Activated CD4-positive, alpha-beta T cell treated with anti-CD3 and anti-CD28 coated beads for 48 hours (primary cell): Measurements from ENCODE around the gene CPLX1.
"Not testable (repeated sequence)": the region's sequence is repeated elsewhere in the genome, so short reads cannot be mapped to it uniquely, and the experiment has no call there.

Experiments used
- DNase-seq: peaks from one replicate; pipeline ENCODE4 v3.0.0-alpha.2; 2020

CPLX1 gene

GRCh38 chr4:818106-818921, 7.6 kb downstream of the CPLX1 start:
- DNase-seq, result no peak

GRCh38 chr4:815464-816146, 10.3 kb downstream of the CPLX1 start:
- DNase-seq, result no peak

- no peak for DNase-seq
Observed at GRCh38 chr4:814312-814850, 11.5 kb downstream of the CPLX1 start.

GRCh38 chr4:813900-814299, 12.0 kb downstream of the CPLX1 start:
- no peak for DNase-seq

GRCh38 chr4:808860-809570, 16.9 kb downstream of the CPLX1 start:
- DNase-seq, result no peak

GRCh38 chr4:807792-808191, 18.1 kb downstream of the CPLX1 start:
- DNase-seq, result no peak

GRCh38 chr4:806979-807378, 18.9 kb downstream of the CPLX1 start:
- DNase-seq, result not testable (repeated sequence)

- no peak for DNase-seq
Observed at GRCh38 chr4:804804-805203, 21.1 kb downstream of the CPLX1 start.

- DNase-seq, result no peak
Observed at GRCh38 chr4:803884-804283, 22.0 kb downstream of the CPLX1 start.

GRCh38 chr4:801436-802124, 24.3 kb downstream of the CPLX1 start:
- no peak for DNase-seq

- no peak for DNase-seq
Observed at GRCh38 chr4:797066-797465, 28.9 kb downstream of the CPLX1 start.

- DNase-seq, result no peak
Observed at GRCh38 chr4:796206-796605, 29.7 kb downstream of the CPLX1 start.

- no peak for DNase-seq
Observed at GRCh38 chr4:795726-796119, 30.2 kb downstream of the CPLX1 start.

- no peak for DNase-seq
Observed at GRCh38 chr4:794900-795725, 30.8 kb downstream of the CPLX1 start.

- no peak for DNase-seq
Observed at GRCh38 chr4:793941-794621, 31.8 kb downstream of the CPLX1 start.

GRCh38 chr4:793093-793861, 32.7 kb downstream of the CPLX1 start:
- DNase-seq, result no peak

GRCh38 chr4:792626-793092, 33.3 kb downstream of the CPLX1 start:
- peak; percentile 51 for DNase-seq

GRCh38 chr4:791898-792625, 33.9 kb downstream of the CPLX1 start:
- peak; percentile 71 for DNase-seq

GRCh38 chr4:791252-791897, 34.6 kb downstream of the CPLX1 start:
- DNase-seq, result no peak
